GM18951 (cell line): ENCODE results near the gene AICDA.

Experiments
- POLR2A ChIP-seq: IDR thresholded peaks from 4 replicates; pipeline ENCODE4 v1.6.1; 2011; ENCODE audit warnings: mild to moderate bottlenecking; ENCODE audit not compliant: insufficient read length, insufficient read depth; ENCODE audit errors: extremely low read depth
- in situ Hi-C: fragments of 300-500 bp; cut with MboI; formaldehyde crosslinking; loops from one replicate; pipeline ENCODE4 v1.12.0; 2022; ENCODE audit warnings: low sequenced_read_pairs, mixed read lengths, inconsistent platforms; ENCODE audit not compliant: unreplicated experiment

The AICDA gene

GRCh38 chr12:8554451-8555195, 58.0 kb downstream of the AICDA start:
- in situ Hi-C loops, result no loop called here
- no peak for TF ChIP-seq POLR2A

- in situ Hi-C loops, result no loop called here
Measured at GRCh38 chr12:8553088-8553627, 59.5 kb downstream of the AICDA start.

More at GRCh38 chr12:8553088-8553627, 59.5 kb downstream of the AICDA start:
- no peak for TF ChIP-seq POLR2A
